Kidney tubule cell (primary cell): Measurements from ENCODE around the gene GNG12.
"Not testable (repeated sequence)": the region's sequence is repeated elsewhere in the genome, so short reads cannot be mapped to it uniquely, and the experiment has no call there.

Experiments
- DNase-seq: peaks from one replicate; pipeline ENCODE4 v3.0.0-alpha.2; 2018; ENCODE audit warnings: low spot score

GNG12 gene

GRCh38 chr1:67680486-67680885 is 152.8 kb downstream of the GNG12 start:
- no peak for DNase-seq

DNA sequence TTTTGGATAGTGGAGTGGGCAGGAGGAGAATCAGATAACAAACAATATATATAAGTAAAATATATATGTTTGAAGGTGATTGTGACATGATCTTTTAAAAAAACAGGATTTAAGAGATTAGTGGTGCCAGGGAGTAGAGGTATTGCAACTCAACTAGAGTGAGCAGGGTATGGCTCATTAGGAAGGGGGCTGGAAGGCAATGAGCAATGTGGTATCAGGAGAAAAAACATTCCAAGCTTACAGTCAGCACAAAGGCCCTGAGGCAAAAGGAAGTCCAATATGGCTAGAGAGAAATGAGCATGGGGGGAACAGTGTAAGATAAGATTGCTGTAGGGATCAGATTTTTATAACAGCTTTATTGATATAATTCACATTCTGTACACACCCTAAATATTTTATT is 153.6 kb downstream of the GNG12 start:
- DNase-seq, result peak; percentile 70

DNA sequence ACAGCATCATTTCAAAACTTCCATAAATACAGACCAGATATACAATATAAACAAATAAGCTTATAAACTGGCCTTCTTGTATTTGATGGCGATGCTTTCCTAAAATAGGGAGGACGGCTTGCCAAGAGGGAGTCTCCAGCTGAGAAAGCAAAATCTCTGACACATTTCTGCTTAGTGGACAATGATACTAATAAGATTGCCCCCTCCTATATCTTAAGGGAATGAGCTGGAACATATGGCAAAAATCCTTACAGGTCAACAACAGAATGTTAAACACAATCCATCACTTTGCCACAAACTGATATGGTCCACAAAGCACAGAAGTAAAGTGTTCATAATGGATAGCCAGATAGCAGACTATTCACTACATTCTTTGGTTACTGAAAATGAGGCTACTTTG is 155.3 kb downstream of the GNG12 start:
- no peak for DNase-seq

GRCh38 chr1:67677408-67677807 is 155.9 kb downstream of the GNG12 start:
- no peak for DNase-seq

GRCh38 chr1:67676946-67677345 is 156.3 kb downstream of the GNG12 start:
- no peak for DNase-seq

GRCh38 chr1:67676287-67676686 is 157.0 kb downstream of the GNG12 start:
- no peak for DNase-seq

DNA sequence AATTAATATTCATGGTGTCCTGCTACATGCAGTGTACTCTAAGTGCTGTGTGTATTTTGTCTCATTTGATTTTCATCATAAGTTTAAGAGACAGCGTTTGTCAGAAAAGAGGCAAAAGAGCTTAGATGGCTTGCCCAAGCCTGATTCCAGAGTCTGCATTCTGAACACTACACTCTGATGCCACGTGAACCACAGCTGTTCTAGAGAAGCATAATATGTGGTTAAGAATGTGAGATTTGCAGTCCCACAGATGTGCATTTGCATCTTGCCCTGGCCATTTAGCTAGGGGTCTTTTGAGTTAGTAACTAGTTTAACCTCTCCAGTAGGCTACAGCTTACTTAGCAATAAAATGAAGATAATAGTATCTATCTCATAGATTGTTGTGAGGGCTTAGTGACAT is 157.5 kb downstream of the GNG12 start:
- no peak for DNase-seq

DNA sequence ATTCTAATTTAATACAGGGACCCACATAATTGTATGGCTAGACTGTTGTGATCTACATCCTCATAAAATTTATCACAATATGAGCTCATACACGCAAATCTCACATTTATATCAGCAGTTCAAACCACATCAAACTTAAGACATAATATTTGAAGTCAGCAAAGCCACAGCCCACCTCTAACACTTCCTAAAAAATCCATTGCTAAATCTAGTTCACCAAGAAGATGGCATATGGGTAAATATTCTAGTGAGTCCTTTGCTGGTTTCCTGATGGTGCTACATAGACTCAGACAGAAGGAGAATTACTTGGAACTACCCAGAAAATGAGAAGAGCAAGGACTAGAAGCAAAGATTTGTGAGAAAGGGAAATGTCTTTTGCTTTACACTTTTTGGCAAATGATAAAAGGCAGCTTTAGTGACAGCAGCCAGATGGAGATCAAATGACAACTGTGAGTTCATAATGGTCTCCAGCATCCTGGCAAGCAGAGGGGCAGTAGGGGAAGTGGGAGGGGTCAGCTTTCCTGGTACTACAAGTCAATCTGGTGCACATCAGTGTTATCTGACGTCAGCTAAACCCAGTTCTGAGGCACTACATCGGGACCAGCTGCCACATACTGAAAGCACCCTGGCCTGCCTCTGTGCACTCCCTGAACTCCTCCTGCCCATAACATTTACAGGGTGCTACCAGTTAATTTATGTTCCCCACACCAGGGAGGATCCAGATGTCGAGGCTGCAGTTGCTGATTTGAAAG is 158.8 kb downstream of the GNG12 start:
- DNase-seq, result no peak

DNA sequence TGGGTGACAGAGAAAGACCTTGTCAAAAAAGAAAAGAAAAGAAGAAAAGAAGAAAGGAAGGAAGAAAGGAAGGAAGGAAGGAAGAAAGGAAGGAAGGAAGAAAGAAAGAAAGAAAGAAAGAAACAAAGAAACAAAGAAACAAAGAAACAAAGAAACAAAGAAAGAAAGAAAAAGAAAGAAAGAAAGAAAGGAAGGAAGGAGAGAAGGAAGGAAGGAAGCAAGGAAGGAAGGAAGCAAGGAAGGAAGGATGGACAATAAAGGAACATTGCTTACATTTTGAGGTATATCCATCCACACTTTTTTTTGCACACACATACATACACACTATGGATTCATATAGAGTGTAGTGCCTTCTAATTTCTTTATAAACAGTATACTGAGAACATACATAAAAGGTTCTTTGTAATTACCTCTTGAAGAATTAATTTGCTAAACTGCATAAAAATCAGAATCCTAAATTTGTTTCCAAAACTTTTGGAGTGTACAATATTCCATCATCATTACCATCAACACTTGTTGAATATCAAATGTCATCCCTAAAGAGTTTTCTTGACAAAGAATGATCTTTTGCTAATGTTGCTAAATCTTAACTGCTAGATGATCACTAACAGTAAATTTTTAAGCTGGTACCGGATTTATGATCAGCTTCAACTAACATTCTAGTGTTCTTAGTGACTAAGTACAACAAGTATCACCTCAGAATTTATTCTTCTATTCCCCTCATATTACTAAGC is 159.6 kb downstream of the GNG12 start:
- DNase-seq, result no peak

DNA sequence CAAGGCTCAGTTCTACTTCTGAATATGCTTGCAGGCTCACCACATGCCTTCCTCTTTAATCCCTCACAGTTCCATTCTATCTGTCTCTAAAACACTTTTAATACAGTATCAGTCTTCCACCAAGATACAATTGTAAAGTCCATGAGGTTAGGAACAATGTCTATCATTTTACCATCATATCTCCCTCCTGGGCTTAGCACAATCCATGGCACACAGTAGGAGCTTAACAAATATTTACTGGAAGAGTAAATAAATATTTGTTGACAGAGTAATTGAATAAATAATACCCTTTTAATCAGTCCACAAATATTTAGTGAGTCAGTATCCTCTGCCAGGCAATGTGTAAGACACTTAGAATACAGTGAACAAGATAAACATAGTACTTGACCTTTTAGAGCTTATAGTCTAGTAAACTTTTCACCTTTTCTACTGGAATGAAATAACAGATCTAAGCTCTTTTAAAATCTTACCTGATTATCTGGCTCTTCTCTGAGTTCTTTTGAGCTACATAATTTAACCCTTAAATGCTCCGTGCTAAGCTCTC is 160.9 kb downstream of the GNG12 start:
- no peak for DNase-seq

- no peak for DNase-seq
Observed at GRCh38 chr1:67668660-67669059, 164.6 kb downstream of the GNG12 start.

DNA sequence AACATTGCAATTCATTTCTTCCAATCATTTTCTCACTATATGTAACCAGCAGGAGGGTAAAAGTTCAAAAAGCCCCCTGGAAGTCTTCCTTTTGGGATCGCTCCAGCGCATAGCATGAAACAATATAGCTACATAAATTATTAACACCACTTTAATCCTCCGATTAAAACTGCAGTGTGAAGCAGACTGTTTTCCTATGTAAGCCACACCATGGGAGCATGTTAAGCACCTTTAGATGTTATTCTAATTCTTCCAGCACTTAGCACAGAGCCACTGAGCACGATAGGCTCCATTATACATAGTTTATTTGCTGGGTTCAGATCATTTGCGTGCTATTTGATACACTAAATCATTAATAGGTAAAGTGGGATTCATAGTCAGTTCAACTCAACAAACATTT is 166.6 kb downstream of the GNG12 start:
- no peak for DNase-seq

DNA sequence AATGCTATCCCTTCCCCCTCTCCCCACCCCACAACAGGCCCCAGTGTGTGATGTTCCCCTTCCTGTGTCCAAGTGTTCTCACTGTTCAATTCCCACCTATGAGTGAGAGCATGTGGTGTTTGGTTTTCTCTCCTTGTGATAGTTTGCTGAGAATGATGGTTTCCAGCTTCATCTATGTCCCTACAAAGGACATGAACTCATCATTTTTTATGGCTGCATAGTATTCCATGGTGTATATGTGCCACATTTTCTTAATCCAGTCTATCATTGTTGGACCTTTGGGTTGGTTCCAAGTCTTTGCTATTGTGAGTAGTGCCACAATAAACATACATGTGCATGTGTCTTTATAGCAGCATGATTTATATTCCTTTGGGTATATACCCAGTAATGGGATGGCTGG is 168.0 kb downstream of the GNG12 start:
- not testable (repeated sequence) for DNase-seq

- no peak for DNase-seq
Observed at GRCh38 chr1:67664048-67664447, 169.2 kb downstream of the GNG12 start.

DNA sequence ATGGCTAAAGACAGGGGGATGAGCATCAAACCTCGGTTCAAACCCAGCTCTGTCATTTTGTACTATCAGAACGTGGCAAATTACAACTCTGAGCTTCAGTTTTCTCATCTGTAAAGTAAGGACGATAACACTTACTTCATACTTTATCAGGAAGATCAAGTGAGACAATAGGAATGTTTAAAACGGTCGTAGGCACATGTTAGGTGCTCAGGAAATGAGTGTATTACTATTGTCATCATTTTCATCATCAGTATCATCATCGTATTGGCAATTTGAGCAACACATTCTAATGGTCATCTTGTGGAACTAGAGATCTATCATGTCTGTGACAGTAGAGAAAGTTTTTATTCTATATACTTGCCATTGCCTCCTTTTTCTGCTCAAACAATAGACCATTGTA is 170.4 kb downstream of the GNG12 start:
- no peak for DNase-seq

GRCh38 chr1:67659229-67659628 is 174.0 kb downstream of the GNG12 start:
- DNase-seq, result no peak

DNA sequence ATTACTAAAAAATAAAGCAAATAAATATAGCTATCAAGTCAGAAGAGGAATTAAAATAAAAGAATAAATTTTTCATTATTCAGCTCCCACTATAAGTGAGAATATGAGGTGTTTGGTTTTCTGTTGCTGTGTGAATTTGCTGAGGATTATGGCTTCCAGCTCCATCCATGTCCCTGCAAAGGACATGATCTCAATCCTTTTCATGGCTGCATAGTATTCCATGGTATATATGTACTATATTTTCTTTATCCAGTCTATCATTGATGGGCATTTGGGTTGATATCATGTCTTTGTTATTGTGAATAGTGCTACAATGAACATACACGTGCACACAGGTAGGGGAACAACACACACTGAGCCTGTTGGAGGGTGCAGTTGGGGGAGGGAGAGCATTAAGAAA is 176.1 kb downstream of the GNG12 start:
- not testable (repeated sequence) for DNase-seq

DNA sequence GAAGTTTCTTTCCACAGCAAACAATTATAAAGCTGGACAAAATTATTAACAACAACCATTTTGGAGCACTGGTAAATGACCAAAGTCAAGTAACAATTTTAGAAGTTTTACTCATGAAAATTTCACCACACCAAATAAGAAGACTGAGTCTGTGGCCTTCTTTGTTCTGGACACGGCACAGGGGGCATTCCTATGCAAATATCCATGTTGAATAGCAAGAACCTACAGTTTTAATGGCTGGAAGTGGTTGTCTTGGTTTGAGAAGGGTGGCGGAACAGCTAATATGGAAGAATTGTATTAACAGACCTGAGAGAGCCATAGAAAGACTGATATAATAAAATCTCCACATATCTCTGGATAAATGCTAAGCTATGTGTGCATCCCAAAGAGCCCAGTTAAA is 177.7 kb downstream of the GNG12 start:
- DNase-seq, result no peak

DNA sequence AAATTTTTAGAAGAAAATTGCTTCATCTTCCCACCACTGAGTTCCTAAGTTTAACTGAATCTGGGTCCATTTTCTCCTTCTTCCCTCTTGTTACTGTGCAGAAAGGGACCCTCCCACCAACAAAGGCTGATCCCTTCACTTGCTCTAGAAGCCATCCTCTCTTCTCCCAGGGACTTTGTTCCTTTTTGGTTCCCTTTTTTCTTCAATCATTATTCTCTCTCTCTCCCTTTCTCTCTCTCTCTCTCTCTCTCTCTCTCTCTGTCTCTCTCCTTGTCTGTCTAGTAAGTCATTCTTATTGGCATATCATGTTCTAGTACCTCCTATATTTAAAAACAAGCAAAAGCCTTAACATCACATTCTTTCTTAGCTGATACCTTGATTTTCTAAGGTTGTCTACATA is 180.0 kb downstream of the GNG12 start:
- DNase-seq, result no peak

GRCh38 chr1:67652800-67653199 is 180.5 kb downstream of the GNG12 start:
- peak; percentile 69 for DNase-seq
